Measurements from ENCODE around the gene ABCC1. TPM values are rescaled to one million over a fixed set of nuclear protein-coding genes. Genes with fewer than 3 reads are reported as not detected.

ABCC1 gene
- total and polyA plus RNA-seq, 2 of the 8 experiments (the other 6 are each of a cell fraction or from before 2014, with no cell fraction given): 42.6 to 66.8 TPM

DNA sequence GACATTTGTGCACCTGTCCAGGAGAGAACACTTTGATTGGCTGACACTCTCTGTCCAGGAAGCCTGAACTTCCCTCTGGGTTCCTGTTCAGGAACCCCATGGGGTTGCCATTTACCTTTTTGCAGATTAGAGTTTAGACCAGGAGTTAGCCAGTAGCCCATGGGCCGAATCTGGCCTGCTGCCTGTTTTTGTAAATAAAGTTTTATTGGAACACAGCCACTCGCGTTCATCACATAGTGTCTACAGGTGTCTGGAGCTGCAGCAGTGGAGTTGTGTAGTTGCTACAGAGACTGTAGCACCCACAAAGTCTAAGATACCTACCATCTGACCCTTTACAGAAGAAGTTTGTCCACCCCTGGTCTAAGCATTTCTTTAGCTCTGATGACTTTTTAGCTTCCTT is 70.9 kb downstream of the ABCC1 start (continued):
- TF ChIP-seq, protein P1, sequence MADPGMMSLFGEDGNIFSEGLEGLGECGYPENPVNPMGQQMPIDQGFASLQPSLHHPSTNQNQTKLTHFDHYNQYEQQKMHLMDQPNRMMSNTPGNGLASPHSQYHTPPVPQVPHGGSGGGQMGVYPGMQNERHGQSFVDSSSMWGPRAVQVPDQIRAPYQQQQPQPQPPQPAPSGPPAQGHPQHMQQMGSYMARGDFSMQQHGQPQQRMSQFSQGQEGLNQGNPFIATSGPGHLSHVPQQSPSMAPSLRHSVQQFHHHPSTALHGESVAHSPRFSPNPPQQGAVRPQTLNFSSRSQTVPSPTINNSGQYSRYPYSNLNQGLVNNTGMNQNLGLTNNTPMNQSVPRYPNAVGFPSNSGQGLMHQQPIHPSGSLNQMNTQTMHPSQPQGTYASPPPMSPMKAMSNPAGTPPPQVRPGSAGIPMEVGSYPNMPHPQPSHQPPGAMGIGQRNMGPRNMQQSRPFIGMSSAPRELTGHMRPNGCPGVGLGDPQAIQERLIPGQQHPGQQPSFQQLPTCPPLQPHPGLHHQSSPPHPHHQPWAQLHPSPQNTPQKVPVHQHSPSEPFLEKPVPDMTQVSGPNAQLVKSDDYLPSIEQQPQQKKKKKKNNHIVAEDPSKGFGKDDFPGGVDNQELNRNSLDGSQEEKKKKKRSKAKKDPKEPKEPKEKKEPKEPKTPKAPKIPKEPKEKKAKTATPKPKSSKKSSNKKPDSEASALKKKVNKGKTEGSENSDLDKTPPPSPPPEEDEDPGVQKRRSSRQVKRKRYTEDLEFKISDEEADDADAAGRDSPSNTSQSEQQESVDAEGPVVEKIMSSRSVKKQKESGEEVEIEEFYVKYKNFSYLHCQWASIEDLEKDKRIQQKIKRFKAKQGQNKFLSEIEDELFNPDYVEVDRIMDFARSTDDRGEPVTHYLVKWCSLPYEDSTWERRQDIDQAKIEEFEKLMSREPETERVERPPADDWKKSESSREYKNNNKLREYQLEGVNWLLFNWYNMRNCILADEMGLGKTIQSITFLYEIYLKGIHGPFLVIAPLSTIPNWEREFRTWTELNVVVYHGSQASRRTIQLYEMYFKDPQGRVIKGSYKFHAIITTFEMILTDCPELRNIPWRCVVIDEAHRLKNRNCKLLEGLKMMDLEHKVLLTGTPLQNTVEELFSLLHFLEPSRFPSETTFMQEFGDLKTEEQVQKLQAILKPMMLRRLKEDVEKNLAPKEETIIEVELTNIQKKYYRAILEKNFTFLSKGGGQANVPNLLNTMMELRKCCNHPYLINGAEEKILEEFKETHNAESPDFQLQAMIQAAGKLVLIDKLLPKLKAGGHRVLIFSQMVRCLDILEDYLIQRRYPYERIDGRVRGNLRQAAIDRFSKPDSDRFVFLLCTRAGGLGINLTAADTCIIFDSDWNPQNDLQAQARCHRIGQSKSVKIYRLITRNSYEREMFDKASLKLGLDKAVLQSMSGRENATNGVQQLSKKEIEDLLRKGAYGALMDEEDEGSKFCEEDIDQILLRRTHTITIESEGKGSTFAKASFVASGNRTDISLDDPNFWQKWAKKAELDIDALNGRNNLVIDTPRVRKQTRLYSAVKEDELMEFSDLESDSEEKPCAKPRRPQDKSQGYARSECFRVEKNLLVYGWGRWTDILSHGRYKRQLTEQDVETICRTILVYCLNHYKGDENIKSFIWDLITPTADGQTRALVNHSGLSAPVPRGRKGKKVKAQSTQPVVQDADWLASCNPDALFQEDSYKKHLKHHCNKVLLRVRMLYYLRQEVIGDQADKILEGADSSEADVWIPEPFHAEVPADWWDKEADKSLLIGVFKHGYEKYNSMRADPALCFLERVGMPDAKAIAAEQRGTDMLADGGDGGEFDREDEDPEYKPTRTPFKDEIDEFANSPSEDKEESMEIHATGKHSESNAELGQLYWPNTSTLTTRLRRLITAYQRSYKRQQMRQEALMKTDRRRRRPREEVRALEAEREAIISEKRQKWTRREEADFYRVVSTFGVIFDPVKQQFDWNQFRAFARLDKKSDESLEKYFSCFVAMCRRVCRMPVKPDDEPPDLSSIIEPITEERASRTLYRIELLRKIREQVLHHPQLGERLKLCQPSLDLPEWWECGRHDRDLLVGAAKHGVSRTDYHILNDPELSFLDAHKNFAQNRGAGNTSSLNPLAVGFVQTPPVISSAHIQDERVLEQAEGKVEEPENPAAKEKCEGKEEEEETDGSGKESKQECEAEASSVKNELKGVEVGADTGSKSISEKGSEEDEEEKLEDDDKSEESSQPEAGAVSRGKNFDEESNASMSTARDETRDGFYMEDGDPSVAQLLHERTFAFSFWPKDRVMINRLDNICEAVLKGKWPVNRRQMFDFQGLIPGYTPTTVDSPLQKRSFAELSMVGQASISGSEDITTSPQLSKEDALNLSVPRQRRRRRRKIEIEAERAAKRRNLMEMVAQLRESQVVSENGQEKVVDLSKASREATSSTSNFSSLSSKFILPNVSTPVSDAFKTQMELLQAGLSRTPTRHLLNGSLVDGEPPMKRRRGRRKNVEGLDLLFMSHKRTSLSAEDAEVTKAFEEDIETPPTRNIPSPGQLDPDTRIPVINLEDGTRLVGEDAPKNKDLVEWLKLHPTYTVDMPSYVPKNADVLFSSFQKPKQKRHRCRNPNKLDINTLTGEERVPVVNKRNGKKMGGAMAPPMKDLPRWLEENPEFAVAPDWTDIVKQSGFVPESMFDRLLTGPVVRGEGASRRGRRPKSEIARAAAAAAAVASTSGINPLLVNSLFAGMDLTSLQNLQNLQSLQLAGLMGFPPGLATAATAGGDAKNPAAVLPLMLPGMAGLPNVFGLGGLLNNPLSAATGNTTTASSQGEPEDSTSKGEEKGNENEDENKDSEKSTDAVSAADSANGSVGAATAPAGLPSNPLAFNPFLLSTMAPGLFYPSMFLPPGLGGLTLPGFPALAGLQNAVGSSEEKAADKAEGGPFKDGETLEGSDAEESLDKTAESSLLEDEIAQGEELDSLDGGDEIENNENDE (IDR thresholded peaks at IDR 0.05; ENCODE audit: insufficient replicate concordance, low read length): no peak
